ENCODE measurements around the gene SETD6. TPM values are rescaled to one million over a fixed set of nuclear protein-coding genes. Genes with fewer than 3 reads are reported as not detected.

The SETD6 gene
- total RNA-seq, 4 donors from 2014 or later: 22.1 to 44.8 (median 23.3) TPM

GRCh38 chr16:58509256-58510096, 5.8 kb upstream of the SETD6 start:
- H3K4me3 ChIP-seq: no peak overlapping the region
- peaks cover 21% of the 10 kb centered on the region for H3K27me3 ChIP-seq
- in situ Hi-C loops (cut with MboI; ENCODE audit: low pct_ligation_motif_present in 1 of 4, low pct_unique_long_range_greater_than_20kb in 1 of 4, low sequenced_read_pairs in 3 of 4) (no loop called here), intact Hi-C loops (cut with DNase I; ENCODE audit: low total_unique reads) (no loop called here)
- no peaks in the 10 kb centered on the region for H3K36me3 ChIP-seq
- no peak overlapping the region for H3K27ac ChIP-seq
- no peak for TF ChIP-seq CTCF (IDR thresholded peaks at IDR 0.05)
- TF ChIP-seq POLR2A (IDR thresholded peaks at IDR 0.05): no peak
- no peak for TF ChIP-seq EP300 (IDR thresholded peaks at IDR 0.05; ENCODE audit: low read depth)
- TF ChIP-seq POLR2AphosphoS5 (IDR thresholded peaks at IDR 0.05): no peak
- H3K4me1 ChIP-seq: peaks cover 0 to 5% (median 4%) of the 10 kb centered on the region in 4 donors
- WGBS, 2 donors (ENCODE audit: low coverage in 1 of 2): 93% methylated on average over 7 of the region's 9 CpGs; no CpG with 5 or more reads in 1 of the 2 donors
- DNase-seq: no peak
- no peaks in the 10 kb centered on the region for H3K9me3 ChIP-seq

- WGBS, 2 donors (ENCODE audit: low coverage in 1 of 2): 93 to 100% methylated on average over 2 to 18 of the region's 18 CpGs
- TF ChIP-seq EP300 (IDR thresholded peaks at IDR 0.05; ENCODE audit: low read depth) (no peak), POLR2A (IDR thresholded peaks at IDR 0.05) (no peak), POLR2AphosphoS5 (IDR thresholded peaks at IDR 0.05) (no peak), CTCF (IDR thresholded peaks at IDR 0.05) (no peak)
Measured at GRCh38 chr16:58510097-58510775, 5.1 kb upstream of the SETD6 start.

GRCh38 chr16:58510776-58511628, 4.3 kb upstream of the SETD6 start:
- intact Hi-C loops (cut with DNase I; ENCODE audit: low total_unique reads): no loop called here
- WGBS, 2 donors (ENCODE audit: low coverage in 1 of 2): 86% methylated on average over 30 of the region's 30 CpGs; no CpG with 5 or more reads in 1 of the 2 donors

More at GRCh38 chr16:58510097-58510775, 5.1 kb upstream of the SETD6 start:
- H3K27ac ChIP-seq: no peak overlapping the region
- H3K27me3 ChIP-seq: peaks cover 21% of the 10 kb centered on the region
- in situ Hi-C loops (cut with MboI; ENCODE audit: low pct_ligation_motif_present in 1 of 4, low pct_unique_long_range_greater_than_20kb in 1 of 4, low sequenced_read_pairs in 3 of 4) (no loop called here), intact Hi-C loops (cut with DNase I; ENCODE audit: low total_unique reads) (no loop called here)
- no peak overlapping the region for H3K4me3 ChIP-seq
- H3K9me3 ChIP-seq: no peaks in the 10 kb centered on the region
- no peaks in the 10 kb centered on the region for H3K36me3 ChIP-seq
- DNase-seq: no peak
- peaks cover 0 to 12% (median 10%) of the 10 kb centered on the region in 4 donors for H3K4me1 ChIP-seq

More at GRCh38 chr16:58510776-58511628, 4.3 kb upstream of the SETD6 start:
- H3K9me3 ChIP-seq: no peaks in the 10 kb centered on the region
- H3K4me3 ChIP-seq: no peak overlapping the region
- peaks cover 19% of the 10 kb centered on the region for H3K27me3 ChIP-seq
- TF ChIP-seq CTCF (IDR thresholded peaks at IDR 0.05) (no peak), EP300 (IDR thresholded peaks at IDR 0.05; ENCODE audit: low read depth) (no peak), POLR2A (IDR thresholded peaks at IDR 0.05) (no peak), POLR2AphosphoS5 (IDR thresholded peaks at IDR 0.05) (no peak)
- no peak overlapping the region for H3K27ac ChIP-seq
- no peaks in the 10 kb centered on the region for H3K36me3 ChIP-seq
- peaks cover 0 to 12% (median 10%) of the 10 kb centered on the region in 4 donors for H3K4me1 ChIP-seq
- no peak for DNase-seq
- in situ Hi-C loops (cut with MboI; ENCODE audit: low pct_ligation_motif_present in 1 of 4, low pct_unique_long_range_greater_than_20kb in 1 of 4, low sequenced_read_pairs in 3 of 4): no loop called here

All from transverse colon (tissue), 4 donors.